H1 (cell line): ENCODE measurements around the gene GJB4. TPM values are rescaled to one million over a fixed set of nuclear protein-coding genes. Genes with fewer than 3 reads are reported as not detected.
"Not testable (repeated sequence)": the region's sequence is repeated elsewhere in the genome, so short reads cannot be mapped to it uniquely, and the experiment has no call there.

ENCODE experiments used
- CTCF ChIA-PET: fragments of 300-600 bp; sonication (Branson Sonifier 250); formaldehyde crosslinking; loops from one replicate; lab custom pipeline; 2021; ENCODE audit not compliant: partially characterized antibody; lab: Charles Lee
- POLR2A ChIA-PET: fragments of 300-600 bp; sonication (Branson Sonifier 250); formaldehyde crosslinking; loops from one replicate; lab custom pipeline; 2021; ENCODE audit warnings: inconsistent platforms; ENCODE audit not compliant: partially characterized antibody; lab: Charles Lee
- DNase-seq, 2 experiments: peaks; one replicate each; pipeline versions ENCODE4 v3.0.0 to v3.0.0-alpha.2; 2010 to 2022; ENCODE audit warnings: low spot score in 2 of 2, low read depth in 1 of 2, mixed read lengths in 1 of 2
- FAIRE-seq: peaks from 2 replicates; lab custom pipeline; 2011; peaks lifted over from hg19 to GRCh38; lab: Jason Lieb, UNC
- H2AFZ ChIP-seq: 2 replicates; pipeline ENCODE4 v1.8.1; 2012; ENCODE audit warnings: low read length, inconsistent platforms
- H2AK5ac ChIP-seq: 2 replicates; pipeline ENCODE4 v1.6.1; 2013; ENCODE audit warnings: low read depth, low read length
- H2BK120ac ChIP-seq: replicated peaks from 2 replicates; pipeline ENCODE3; 2013; ENCODE audit warnings: low read depth, low read length, inconsistent platforms
- H2BK12ac ChIP-seq: 2 replicates; pipeline ENCODE4 v1.6.1; 2013; ENCODE audit warnings: low read depth, low read length
- H2BK15ac ChIP-seq: 2 replicates; pipeline ENCODE4 v1.6.1; 2013; ENCODE audit warnings: low read length
- H2BK20ac ChIP-seq: 2 replicates; pipeline ENCODE4 v1.6.1; 2013; ENCODE audit warnings: low read length
- H2BK5ac ChIP-seq: 2 replicates; pipeline ENCODE4 v1.6.1; 2013; ENCODE audit warnings: low read depth, low read length
- H3K14ac ChIP-seq: 2 replicates; pipeline ENCODE4 v1.6.1; 2013; ENCODE audit warnings: inconsistent platforms; ENCODE audit not compliant: insufficient read length
- H3K18ac ChIP-seq: 2 replicates; pipeline ENCODE4 v1.6.1; 2013; ENCODE audit warnings: low read length; ENCODE audit errors: extremely low read depth
- H3K23ac ChIP-seq: 2 replicates; pipeline ENCODE4 v1.6.1; 2013; ENCODE audit warnings: inconsistent platforms; ENCODE audit not compliant: insufficient read length
- H3K23me2 ChIP-seq: 2 replicates; pipeline ENCODE4 v1.6.1; 2013; ENCODE audit warnings: low read depth, low read length
- H3K27ac ChIP-seq: 2 replicates; pipeline ENCODE4 v1.6.1; 2011; ENCODE audit warnings: low read depth, low read length, inconsistent platforms
- H3K27me3 ChIP-seq, 4 experiments: replicated peaks in 1 of 4; 1 replicate in 1 of 4; 2 replicates in 3 of 4; pipeline versions ENCODE4 v1.6.1 to v1.8.1; 2011 to 2013; ENCODE audit warnings: low read length in 3 of 4, mild to moderate bottlenecking in 3 of 4, inconsistent platforms in 2 of 4, mixed read lengths in 2 of 4, moderate library complexity in 1 of 4; ENCODE audit not compliant: control insufficient read depth in 3 of 4, insufficient read depth in 3 of 4; ENCODE audit errors: extremely low read depth in 1 of 4
- H3K36me3 ChIP-seq, 4 experiments: 2 replicates each; pipeline versions ENCODE4 v1.6.1 to v1.8.1; 2011 to 2013; ENCODE audit warnings: mild to moderate bottlenecking in 4 of 4, low read length in 3 of 4, moderate library complexity in 2 of 4, control low read depth in 1 of 4, inconsistent platforms in 1 of 4; ENCODE audit not compliant: insufficient read depth in 4 of 4, control insufficient read depth in 2 of 4
- H3K4ac ChIP-seq: replicated peaks from 2 replicates; pipeline ENCODE3; 2013; ENCODE audit warnings: low read length, low read depth, mixed read lengths, inconsistent platforms; ENCODE audit not compliant: insufficient read length
- H3K4me1 ChIP-seq, 4 experiments: replicated peaks in 1 of 4; 1 replicate in 1 of 4; 2 replicates in 3 of 4; pipeline versions ENCODE4 v1.6.1 to v1.8.1; 2011 to 2013; ENCODE audit warnings: low read length in 3 of 4, inconsistent platforms in 2 of 4, mixed read lengths in 1 of 4; ENCODE audit not compliant: insufficient read depth in 4 of 4, control insufficient read depth in 3 of 4
- H3K4me2 ChIP-seq, 2 experiments: 2 replicates each; pipeline versions ENCODE4 v1.6.1 to v1.8.1; 2011 to 2013; ENCODE audit warnings: low read depth in 2 of 2, low read length in 2 of 2, control low read depth in 1 of 2, inconsistent platforms in 1 of 2, mild to moderate bottlenecking in 1 of 2; ENCODE audit not compliant: insufficient read depth in 1 of 2
- H3K4me3 ChIP-seq, 4 experiments: fragments of 200-600, 300-600 bp in 1 of 4; sonication (generic), shearing (Covaris generic), sonication (Bioruptor Twin) in 1 of 4; 2 replicates each; pipeline versions ENCODE4 v1.5.1 to v1.8.1; 2011 to 2016; ENCODE audit warnings: low read length in 4 of 4, low read depth in 3 of 4, control low read depth in 2 of 4, inconsistent platforms in 2 of 4, mild to moderate bottlenecking in 2 of 4, mixed read lengths in 1 of 4, moderate library complexity in 1 of 4; ENCODE audit not compliant: insufficient read depth in 2 of 4; ENCODE audit errors: extremely low read depth in 1 of 4
- H3K56ac ChIP-seq: replicated peaks from 2 replicates; pipeline ENCODE3; 2013; ENCODE audit warnings: low read depth, mild to moderate bottlenecking, mixed read lengths, low read length, inconsistent platforms; ENCODE audit not compliant: insufficient read length
- H3K79me1 ChIP-seq: 2 replicates; pipeline ENCODE4 v1.6.1; 2013; ENCODE audit warnings: low read depth, low read length, control low read depth
- H3K79me2 ChIP-seq, 2 experiments: 2 replicates each; pipeline versions ENCODE4 v1.6.1 to v1.8.1; 2012 to 2013; ENCODE audit warnings: low read length in 2 of 2, mild to moderate bottlenecking in 2 of 2, inconsistent platforms in 1 of 2; ENCODE audit not compliant: insufficient read depth in 2 of 2, control insufficient read depth in 1 of 2
- H3K9ac ChIP-seq, 4 experiments: replicated peaks in 1 of 4; 1 replicate in 1 of 4; 2 replicates in 3 of 4; pipeline versions ENCODE4 v1.6.1 to v1.8.1; 2011 to 2013; ENCODE audit warnings: low read depth in 3 of 4, low read length in 3 of 4, control low read depth in 2 of 4, mild to moderate bottlenecking in 2 of 4, moderate library complexity in 2 of 4, inconsistent platforms in 1 of 4; ENCODE audit errors: extremely low read depth in 1 of 4
- H3K9me3 ChIP-seq, 2 experiments: 2 replicates each; pipeline versions ENCODE4 v1.6.1 to v1.8.1; 2012 to 2013; ENCODE audit warnings: mild to moderate bottlenecking in 2 of 2, moderate library complexity in 2 of 2, control low read depth in 1 of 2, inconsistent platforms in 1 of 2, low read depth in 1 of 2, low read length in 1 of 2, mixed read lengths in 1 of 2; ENCODE audit not compliant: insufficient read depth in 2 of 2
- H4K20me1 ChIP-seq, 2 experiments: replicated peaks in 1 of 2; 2 replicates each; pipeline versions ENCODE3 to v1.8.1; 2011 to 2013; ENCODE audit warnings: inconsistent platforms in 2 of 2, low read length in 2 of 2, mild to moderate bottlenecking in 1 of 2; ENCODE audit not compliant: insufficient read depth in 2 of 2, control insufficient read depth in 1 of 2
- H4K5ac ChIP-seq: 2 replicates; pipeline ENCODE4 v1.6.1; 2013; ENCODE audit warnings: low read length, low read depth, mixed read lengths, inconsistent platforms; ENCODE audit not compliant: insufficient read length
- H4K8ac ChIP-seq: 2 replicates; pipeline ENCODE4 v1.8.0; 2013; ENCODE audit warnings: mild to moderate bottlenecking, moderate library complexity, low read length, inconsistent platforms; ENCODE audit not compliant: insufficient read depth; ENCODE audit errors: extremely low read depth
- H4K91ac ChIP-seq: replicated peaks from 2 replicates; pipeline ENCODE3; 2013; ENCODE audit warnings: low read length, mixed read lengths, inconsistent platforms; ENCODE audit not compliant: insufficient read length
- WGBS, 2 experiments: shearing (Covaris generic) in 1 of 2; methylation state at CpG; one replicate each; pipeline versions ENCODE4 v1.1.6 to v1.1.7; 2013 to 2015; ENCODE audit warnings: low lambda C conversion rate in 2 of 2, mixed read lengths in 2 of 2, inconsistent platforms in 1 of 2, low coverage in 1 of 2, missing lambda C conversion rate in 1 of 2; ENCODE audit not compliant: insufficient replicate concordance in 2 of 2, insufficient coverage in 1 of 2, insufficient read length in 1 of 2; ENCODE audit errors: extremely low coverage in 1 of 2, missing lambda C conversion rate in 1 of 2; 5-methylcytosine and 5-hydroxymethylcytosine counted together
- polyA plus RNA-seq, 7 experiments: library from polyadenylated mRNA; depleted of rRNA in 3 of 7; stranded (reverse) in 5 of 7; unstranded in 2 of 7; fragments of >200 nt in 5 of 7; fragments of 200-250 nt in 2 of 7; gene quantifications; 1 replicate in 5 of 7; 2 replicates in 1 of 7; 4 replicates in 1 of 7; pipeline versions ENCODE4 v1.2.1 to v1.2.3, GENCODE V29; 2011 to 2013; ENCODE audit warnings: missing spikeins in 2 of 7, mixed read lengths in 2 of 7
- total RNA-seq: library from RNA; stranded (reverse); fragmentation: NEBNext Ultra II Directional; extraction: Animal tissue kit (Norgen Biotek cat#: 25700); gene quantifications from 2 replicates; pipeline ENCODE4 v1.2.1, GENCODE V29; 2021

GJB4 gene
- total and polyA plus RNA-seq, 2 of the 8 experiments (the other 6 are each of a cell fraction or from before 2014, with no cell fraction given) = 0.20 to 0.41 TPM

DNA sequence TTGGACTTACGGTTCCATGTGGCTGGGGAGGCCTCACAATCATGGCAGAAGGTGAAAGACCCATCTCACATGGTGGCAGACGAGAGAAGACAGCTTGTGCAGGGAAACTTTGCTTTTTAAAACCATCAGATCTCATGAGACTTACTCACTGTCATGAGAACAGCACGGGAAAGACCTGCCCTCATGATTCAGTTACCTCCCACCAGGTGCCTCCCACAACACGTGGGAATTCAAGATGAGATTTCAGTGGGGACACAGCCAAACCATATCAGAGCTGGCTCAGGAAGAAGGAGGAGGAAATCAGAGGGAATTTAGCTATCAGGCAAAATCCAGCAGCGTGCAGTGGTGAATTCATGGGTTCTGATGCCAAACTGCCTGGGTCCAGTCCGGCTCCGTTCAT lies 26.7 kb upstream of the GJB4 start:
- CTCF ChIA-PET = interaction anchor here (1.0 to 1.1 kb wide), 2 partner anchors 9 to 28 kb away, joined by 3 to 5 read pairs; no protein-coding TSS in a partner anchor
- H3K4me2 ChIP-seq = not testable (repeated sequence)
- WGBS, 2 experiments = 86% methylated on average over 6 of the region's 7 CpGs; no CpG with 5 or more reads in 1 of the 2 experiments

More for the DNA sequence above, 26.7 kb upstream of the GJB4 start:
- H3K79me1 ChIP-seq, H3K36me3 ChIP-seq, H4K5ac ChIP-seq, H3K14ac ChIP-seq, FAIRE-seq, H2BK20ac ChIP-seq, H3K9ac ChIP-seq, DNase-seq, H3K23ac ChIP-seq, H4K91ac ChIP-seq, H2AK5ac ChIP-seq, H3K4me3 ChIP-seq, H2BK15ac ChIP-seq, H3K27me3 ChIP-seq, POLR2A ChIA-PET, H3K9me3 ChIP-seq, H3K56ac ChIP-seq, H2BK120ac ChIP-seq, H4K8ac ChIP-seq, H3K4ac ChIP-seq, H3K4me1 ChIP-seq, H2BK5ac ChIP-seq, H3K79me2 ChIP-seq, H3K27ac ChIP-seq, H2AFZ ChIP-seq, H4K20me1 ChIP-seq, H3K23me2 ChIP-seq, H3K18ac ChIP-seq, H2BK12ac ChIP-seq: not testable (repeated sequence)
